NK-92 treated with Interleukin-12 subunit alpha and Interleukin-12 subunit beta, amount 100 ng/mL, for 24 hours (cell line): Measurements from ENCODE around the gene PPP1R37.
A peak's percentile ranks its signal among the peaks of the same experiment; 100 is the strongest.
"Not testable (repeated sequence)": the region's sequence is repeated elsewhere in the genome, so short reads cannot be mapped to it uniquely, and the experiment has no call there.

Experiments
- DNase-seq: peaks from one replicate; lab custom pipeline; 2025; lab: John Stamatoyannopoulos, UW

Gene PPP1R37

GRCh38 chr19:45115809-45116615 is 23.0 kb downstream of the PPP1R37 start:
- no peak for DNase-seq

GRCh38 chr19:45117167-45117594 is 24.2 kb downstream of the PPP1R37 start:
- no peak for DNase-seq

GRCh38 chr19:45117671-45118070 is 24.7 kb downstream of the PPP1R37 start:
- DNase-seq: no peak

- DNase-seq: no peak
Measured at GRCh38 chr19:45118106-45118505, 25.1 kb downstream of the PPP1R37 start.

- DNase-seq: not testable (repeated sequence)
Measured at GRCh38 chr19:45118591-45119355, 25.8 kb downstream of the PPP1R37 start.

GRCh38 chr19:45119582-45119981 is 26.6 kb downstream of the PPP1R37 start:
- DNase-seq: no peak

GRCh38 chr19:45121827-45122345 is 28.9 kb downstream of the PPP1R37 start:
- no peak for DNase-seq

- no peak for DNase-seq
Measured at GRCh38 chr19:45122832-45123231, 29.9 kb downstream of the PPP1R37 start.

- no peak for DNase-seq
Measured at GRCh38 chr19:45123440-45123850, 30.5 kb downstream of the PPP1R37 start.

GRCh38 chr19:45124021-45124420 is 31.0 kb downstream of the PPP1R37 start:
- no peak for DNase-seq

- no peak for DNase-seq
Measured at GRCh38 chr19:45125360-45125759, 32.4 kb downstream of the PPP1R37 start.

GRCh38 chr19:45125975-45126493 is 33.1 kb downstream of the PPP1R37 start:
- DNase-seq: peak; percentile 22

GRCh38 chr19:45126654-45127053 is 33.7 kb downstream of the PPP1R37 start:
- no peak for DNase-seq

GRCh38 chr19:45128146-45128545 is 35.2 kb downstream of the PPP1R37 start:
- no peak for DNase-seq

GRCh38 chr19:45128806-45129205 is 35.8 kb downstream of the PPP1R37 start:
- no peak for DNase-seq

- DNase-seq: no peak
Measured at GRCh38 chr19:45130236-45130635, 37.3 kb downstream of the PPP1R37 start.

GRCh38 chr19:45130888-45131615 is 38.1 kb downstream of the PPP1R37 start:
- DNase-seq: no peak

- no peak for DNase-seq
Measured at GRCh38 chr19:45133661-45134060, 40.7 kb downstream of the PPP1R37 start.

- no peak for DNase-seq
Measured at GRCh38 chr19:45135176-45135885, 42.4 kb downstream of the PPP1R37 start.

GRCh38 chr19:45136507-45137178 is 43.7 kb downstream of the PPP1R37 start:
- DNase-seq: no peak
